ENCODE data around the gene WBP2. TPM values are rescaled to one million over a fixed set of nuclear protein-coding genes. Genes with fewer than 3 reads are reported as not detected.

WBP2 gene
- 35.5 TPM for total RNA-seq (2013)
- polyA plus RNA-seq (10 to 100 TPM; 62.4 to 93.3 (median 67.9) TPM), polyA minus RNA-seq (22.7 and 25.5 TPM in 2 replicates), total RNA-seq (18.4 to 57.7 (median 33.9) reads per million in 11 experiments)

DNA sequence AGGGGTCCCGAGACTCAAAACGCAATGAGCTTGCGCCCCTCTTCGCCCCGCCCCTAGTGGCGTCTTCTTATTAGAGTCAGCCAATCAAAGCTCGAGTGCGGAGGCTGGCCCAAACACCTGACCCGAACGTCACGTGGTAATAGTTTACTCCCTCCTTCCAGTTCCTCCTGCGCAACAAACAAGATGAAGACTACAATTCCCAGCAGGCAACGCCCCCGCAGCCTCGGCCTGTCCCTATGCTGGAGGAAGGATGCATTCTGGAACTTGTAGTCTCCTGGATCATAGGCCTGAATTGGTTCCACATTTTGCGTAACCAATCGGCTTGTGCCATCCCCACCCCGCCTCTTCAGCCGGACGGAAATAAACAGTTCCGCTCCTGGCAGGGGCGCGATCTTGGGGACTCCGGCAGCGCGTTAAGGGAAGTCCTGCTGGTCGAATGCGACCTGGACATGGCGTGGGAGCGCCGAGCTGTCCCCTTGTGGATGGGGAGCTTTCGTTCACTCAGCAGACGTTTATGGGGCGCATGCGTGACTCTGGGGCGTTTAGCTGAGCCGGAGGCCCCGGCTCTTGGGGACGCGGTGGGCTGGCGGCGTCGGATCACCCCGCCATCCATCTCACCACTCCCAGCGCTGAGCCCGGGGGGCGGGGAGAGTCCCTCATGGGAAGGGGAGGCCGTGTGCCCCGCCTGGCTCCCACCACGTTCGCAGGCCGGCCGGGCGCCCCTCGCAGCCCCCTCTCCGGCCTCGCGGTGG, at the start of gene WBP2:
WBP2 (minus strand) TSS at position 26 of the 752 bp plus-strand sequence. CDS start 38 bp downstream, outside the sequence.
- peak within 1 kb of the TSS; percentile 84 to 91 for H3K27ac ChIP-seq (ENCODE audit: low read depth in 1 of 2, low read length in 2 of 2)
- peaks cover 12% of the 10 kb centered on the region for H4K20me1 ChIP-seq (ENCODE audit: insufficient read depth, low read length)
- Mint-ChIP-seq H3K27me3 (ENCODE audit: low read depth in 3 of 3) (peaks cover 0 to 4% (median 0%) of the 10 kb centered on the region in 3 donors), H3K27ac (peak within 1 kb of the TSS in 6 of 7 donors; percentile 83 to 96 (median 94)), H3K4me3 (no peak within 1 kb of the TSS), H3K4me1 (peaks cover 41% of the 10 kb centered on the region), H3K36me3 (peaks cover 14 to 21% of the 10 kb centered on the region in 2 donors), H3K9me3 (peaks cover 0 to 2% (median 0%) of the 10 kb centered on the region in 7 donors)
- peaks cover 12 to 14% of the 10 kb centered on the region in 2 donors for H3K36me3 ChIP-seq (replicated peaks in 1 of 2; ENCODE audit: control insufficient read depth in 1 of 2, insufficient read depth in 2 of 2, low read length in 2 of 2)
- TF ChIP-seq, protein P1, sequence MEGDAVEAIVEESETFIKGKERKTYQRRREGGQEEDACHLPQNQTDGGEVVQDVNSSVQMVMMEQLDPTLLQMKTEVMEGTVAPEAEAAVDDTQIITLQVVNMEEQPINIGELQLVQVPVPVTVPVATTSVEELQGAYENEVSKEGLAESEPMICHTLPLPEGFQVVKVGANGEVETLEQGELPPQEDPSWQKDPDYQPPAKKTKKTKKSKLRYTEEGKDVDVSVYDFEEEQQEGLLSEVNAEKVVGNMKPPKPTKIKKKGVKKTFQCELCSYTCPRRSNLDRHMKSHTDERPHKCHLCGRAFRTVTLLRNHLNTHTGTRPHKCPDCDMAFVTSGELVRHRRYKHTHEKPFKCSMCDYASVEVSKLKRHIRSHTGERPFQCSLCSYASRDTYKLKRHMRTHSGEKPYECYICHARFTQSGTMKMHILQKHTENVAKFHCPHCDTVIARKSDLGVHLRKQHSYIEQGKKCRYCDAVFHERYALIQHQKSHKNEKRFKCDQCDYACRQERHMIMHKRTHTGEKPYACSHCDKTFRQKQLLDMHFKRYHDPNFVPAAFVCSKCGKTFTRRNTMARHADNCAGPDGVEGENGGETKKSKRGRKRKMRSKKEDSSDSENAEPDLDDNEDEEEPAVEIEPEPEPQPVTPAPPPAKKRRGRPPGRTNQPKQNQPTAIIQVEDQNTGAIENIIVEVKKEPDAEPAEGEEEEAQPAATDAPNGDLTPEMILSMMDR (IDR thresholded peaks at IDR 0.05): peak; percentile 34
- peaks cover 47% of the 10 kb centered on the region for H3K79me2 ChIP-seq (ENCODE audit: insufficient read depth, low read length)
- H2AFZ ChIP-seq (ENCODE audit: insufficient read depth, low read depth, low read length, poor library complexity, severe bottlenecking): peak within 1 kb of the TSS; percentile 92
- DNase-seq: peak; percentile 100
- under 1% methylated on average over 50 of the region's 58 CpGs for WGBS (ENCODE audit: insufficient coverage)
- H3K9me3 ChIP-seq (replicated peaks in 1 of 2; ENCODE audit: control insufficient read depth in 1 of 2, insufficient read depth in 1 of 2, low read length in 2 of 2): no peaks in the 10 kb centered on the region
- H3K27me3 ChIP-seq (ENCODE audit: control insufficient read depth in 2 of 2, insufficient read depth in 2 of 2, low read length in 2 of 2): no peaks in the 10 kb centered on the region
- peak within 1 kb of the TSS; percentile 67 to 95 (median 89) for H3K4me3 ChIP-seq (replicated peaks in 1 of 3; ENCODE audit: low read depth in 2 of 3, low read length in 3 of 3)
- H3K4me2 ChIP-seq (replicated peaks; ENCODE audit: extremely low read depth, low read length, poor library complexity, severe bottlenecking): peak within 1 kb of the TSS; percentile 89
- intact Hi-C loops (cut with micrococcal nuclease): loop anchor here in 1 of 2 donors (5.0 kb wide), 2 partner anchors 42 to 78 kb away; partner anchors contain the start of gene TRIM65
- peak within 1 kb of the TSS; percentile 92 for H3K9ac ChIP-seq (ENCODE audit: insufficient read depth, low read length, poor library complexity, severe bottlenecking)
- H3K4me1 ChIP-seq (ENCODE audit: control insufficient read depth in 1 of 2, insufficient read depth in 2 of 2, low read length in 2 of 2): peaks cover 50 to 57% of the 10 kb centered on the region in 2 donors

- intact Hi-C loops (cut with micrococcal nuclease): loop anchor here in 1 of 2 donors (5.0 kb wide), 1 partner anchor 40 kb away; the partner anchor contains the start of gene FBF1
- H3K9me3 Mint-ChIP-seq: no peaks in the 10 kb centered on the region
- peaks cover 33 to 48% of the 10 kb centered on the region in 2 donors for H3K36me3 Mint-ChIP-seq
- H3K27ac ChIP-seq (ENCODE audit: low read depth in 1 of 2, low read length in 2 of 2): no peak overlapping the region
- H3K4me3 Mint-ChIP-seq: no peak overlapping the region
- H4K20me1 ChIP-seq (ENCODE audit: insufficient read depth, low read length): no peaks in the 10 kb centered on the region
- no peak for DNase-seq
- no peak overlapping the region for H3K4me2 ChIP-seq (replicated peaks; ENCODE audit: extremely low read depth, low read length, poor library complexity, severe bottlenecking)
- peaks cover 13% of the 10 kb centered on the region for H3K79me2 ChIP-seq (ENCODE audit: insufficient read depth, low read length)
- 100% methylated on average over 2 of the region's 6 CpGs for WGBS (ENCODE audit: insufficient coverage)
- peaks cover 18% of the 10 kb centered on the region for H3K4me1 Mint-ChIP-seq
- no peak overlapping the region for H3K9ac ChIP-seq (ENCODE audit: insufficient read depth, low read length, poor library complexity, severe bottlenecking)
- H3K27ac Mint-ChIP-seq: no peak overlapping the region
- H2AFZ ChIP-seq (ENCODE audit: insufficient read depth, low read depth, low read length, poor library complexity, severe bottlenecking): no peak overlapping the region
- H3K4me3 ChIP-seq (replicated peaks in 1 of 3; ENCODE audit: low read depth in 2 of 3, low read length in 3 of 3): no peak overlapping the region
- no peaks in the 10 kb centered on the region for H3K27me3 ChIP-seq (ENCODE audit: control insufficient read depth in 2 of 2, insufficient read depth in 2 of 2, low read length in 2 of 2)
- H3K27me3 Mint-ChIP-seq (ENCODE audit: low read depth in 3 of 3): peaks cover 0 to 2% (median 0%) of the 10 kb centered on the region in 3 donors
- no peaks in the 10 kb centered on the region for H3K9me3 ChIP-seq (replicated peaks in 1 of 2; ENCODE audit: control insufficient read depth in 1 of 2, insufficient read depth in 1 of 2, low read length in 2 of 2)
- TF ChIP-seq, protein P1 (IDR thresholded peaks at IDR 0.05): no peak
- H3K36me3 ChIP-seq (replicated peaks in 1 of 2; ENCODE audit: control insufficient read depth in 1 of 2, insufficient read depth in 2 of 2, low read length in 2 of 2): peaks cover 42 to 44% of the 10 kb centered on the region in 2 donors
- H3K4me1 ChIP-seq (ENCODE audit: control insufficient read depth in 1 of 2, insufficient read depth in 2 of 2, low read length in 2 of 2): peaks cover 19 to 24% of the 10 kb centered on the region in 2 donors
Measured at GRCh38 chr17:75902406-75902805, 47.3 kb upstream of the WBP2 start.

Measured in CD14-positive monocyte (primary cell).